Vagina (tissue), 2 donors: ENCODE data around the gene CTAGE8.
"Not testable (repeated sequence)": the region's sequence is repeated elsewhere in the genome, so short reads cannot be mapped to it uniquely, and the experiment has no call there.

Source experiments
- CTCF ChIP-seq, 3 experiments: fragments of 450-650 bp in 2 of 3; fragments of 200-600 bp in 1 of 3; sonication (generic) in 1 of 3; IDR thresholded peaks; one replicate each; pipeline ENCODE4 v1.5.1; 2017 to 2019; ENCODE audit warnings: antibody characterized with exemption in 3 of 3, mild to moderate bottlenecking in 2 of 3, moderate library complexity in 2 of 3
- POLR2A ChIP-seq, 2 donors: fragments of 450-650 bp; IDR thresholded peaks; one replicate each; pipeline ENCODE4 v1.6.1; 2017; ENCODE audit warnings: antibody characterized with exemption in 2 of 2, mild to moderate bottlenecking in 2 of 2, moderate library complexity in 2 of 2

GRCh38 chr7:144291607-144292006, 22.5 kb upstream of the CTAGE8 start:
- not testable (repeated sequence) for TF ChIP-seq POLR2A, CTCF (IDR thresholded peaks at IDR 0.05)
